NAMALWA (cell line): ENCODE results near the gene ARHGAP40.

Source experiments
- DNase-seq: peaks from one replicate; pipeline ENCODE4 v3.0.0-alpha.2; 2015; ENCODE audit warnings: low spot score

Gene ARHGAP40

GRCh38 chr20:38685271-38685670, 83.7 kb downstream of the ARHGAP40 start:
- DNase-seq: no peak

DNA sequence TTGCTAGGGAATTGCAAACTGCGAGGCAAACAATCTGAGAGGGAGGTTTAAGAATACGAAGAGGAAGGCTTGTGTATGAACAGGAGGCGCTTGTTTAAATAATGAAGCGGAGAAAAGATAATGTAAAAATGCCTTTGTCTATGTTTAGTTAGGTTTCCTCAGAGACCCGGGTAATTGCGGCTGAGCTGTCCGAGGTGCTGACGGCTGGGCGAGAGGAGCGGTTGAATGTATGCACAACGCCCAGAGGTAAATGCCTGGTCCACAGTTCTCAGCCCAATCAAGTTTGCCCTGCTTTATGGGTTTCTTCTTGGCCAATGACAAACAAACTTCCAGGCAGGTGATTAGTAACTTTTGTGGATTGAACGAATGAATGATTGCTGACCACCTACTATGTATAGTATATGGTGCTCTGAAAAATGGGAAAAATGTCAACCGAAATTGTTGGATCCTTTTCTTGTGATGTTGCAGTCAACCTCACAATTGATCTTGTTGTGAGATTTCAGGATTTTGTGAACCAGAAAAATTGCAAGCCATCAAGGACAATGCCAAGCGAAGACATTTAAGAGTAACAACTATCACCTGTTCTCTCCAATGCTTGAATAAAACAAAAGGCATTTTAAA, 84.4 kb downstream of the ARHGAP40 start:
- DNase-seq: peak; percentile 26

DNA sequence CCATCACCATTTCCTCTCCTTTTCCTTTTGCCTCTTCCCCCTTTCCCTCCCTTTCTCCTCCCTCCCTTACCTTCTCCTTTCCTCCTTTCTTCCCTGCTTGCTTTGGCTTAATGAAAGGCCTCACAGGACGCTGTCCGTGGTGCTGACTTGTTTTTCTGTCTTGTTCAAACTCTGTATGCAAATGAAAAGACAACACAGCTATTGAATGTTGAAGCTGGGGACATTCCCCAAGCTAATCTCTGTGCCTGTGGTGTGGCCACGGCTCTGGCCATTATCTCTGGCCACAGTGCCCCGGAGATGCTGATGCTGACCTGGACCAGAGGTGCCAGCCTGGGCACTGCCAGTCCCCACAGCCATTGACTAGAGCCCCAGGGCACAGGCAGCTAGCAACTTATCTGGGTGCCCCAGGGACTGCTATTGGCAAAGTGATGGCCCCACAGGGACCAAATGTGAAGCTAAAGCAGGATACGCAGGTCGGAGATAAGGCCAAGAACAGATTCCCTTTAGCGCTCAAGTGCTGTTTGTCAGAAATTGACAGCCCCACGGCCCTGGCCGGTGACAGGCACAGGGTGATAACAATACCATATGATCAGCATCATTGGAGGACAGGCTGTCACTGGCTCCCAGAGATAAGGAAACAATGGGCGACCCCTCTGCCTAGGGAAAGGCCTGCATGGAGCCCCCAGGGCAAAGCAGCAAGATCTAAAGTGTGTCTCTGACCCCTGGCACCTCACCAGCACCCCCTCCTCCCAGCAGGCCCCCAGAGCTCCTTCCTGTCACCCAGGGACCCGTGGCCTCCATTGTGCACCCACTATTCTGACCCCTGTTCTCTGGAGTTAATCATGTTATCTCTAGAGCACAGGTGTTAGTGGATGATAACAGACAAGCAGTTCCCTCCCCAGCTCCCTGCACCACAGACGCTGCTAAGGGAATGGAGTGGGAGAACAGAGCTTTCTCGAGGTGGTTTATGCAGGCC, 91.1 kb downstream of the ARHGAP40 start:
- DNase-seq: peak; percentile 73

GRCh38 chr20:38697306-38697705, 95.7 kb downstream of the ARHGAP40 start:
- no peak for DNase-seq

DNA sequence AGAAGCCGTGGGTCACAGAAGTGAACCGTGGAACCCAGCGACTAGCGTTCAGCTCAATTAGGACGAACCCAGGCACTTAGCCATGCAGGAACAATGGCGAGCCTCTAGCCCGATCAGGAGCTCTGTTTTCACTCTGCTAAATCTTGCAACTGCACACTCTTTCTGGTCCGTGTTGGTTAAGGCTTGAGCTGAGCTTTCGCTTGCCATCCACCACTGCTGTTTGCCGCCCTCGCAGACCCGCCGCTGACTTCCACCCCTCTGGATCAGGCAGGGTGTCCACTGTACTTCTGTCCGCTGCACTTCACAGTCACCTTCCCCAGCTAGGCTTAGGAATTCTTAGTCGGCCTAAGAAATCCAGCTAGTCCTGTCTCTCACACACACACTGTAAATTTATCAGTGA, 96.9 kb downstream of the ARHGAP40 start:
- DNase-seq: no peak

DNA sequence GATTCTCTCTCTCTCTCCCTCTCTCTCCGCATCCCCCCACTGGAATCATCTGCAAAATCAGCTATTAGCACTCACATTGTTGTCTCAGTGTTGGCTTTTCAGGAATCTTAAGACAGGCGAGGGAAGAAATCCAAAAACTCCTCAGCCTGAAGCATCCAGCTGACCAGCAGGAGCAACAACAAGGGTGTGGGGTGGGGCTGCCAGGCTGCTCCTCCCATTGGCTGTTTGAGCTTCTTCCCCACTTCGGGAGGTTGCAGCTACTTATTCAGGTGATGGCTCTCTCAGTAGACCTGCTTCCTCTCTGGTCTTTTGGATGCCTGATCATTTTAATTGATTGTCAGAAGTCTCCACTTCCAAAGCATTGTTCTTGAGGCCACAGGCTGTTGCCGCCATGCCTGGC, 98.5 kb downstream of the ARHGAP40 start:
- no peak for DNase-seq
